Measurements from ENCODE around the gene ABTB1. TPM values are rescaled to one million over a fixed set of nuclear protein-coding genes. Genes with fewer than 3 reads are reported as not detected.

ABTB1 gene
- polyA plus RNA-seq, 2 donors, result 15.4 to 19.0 TPM

DNA sequence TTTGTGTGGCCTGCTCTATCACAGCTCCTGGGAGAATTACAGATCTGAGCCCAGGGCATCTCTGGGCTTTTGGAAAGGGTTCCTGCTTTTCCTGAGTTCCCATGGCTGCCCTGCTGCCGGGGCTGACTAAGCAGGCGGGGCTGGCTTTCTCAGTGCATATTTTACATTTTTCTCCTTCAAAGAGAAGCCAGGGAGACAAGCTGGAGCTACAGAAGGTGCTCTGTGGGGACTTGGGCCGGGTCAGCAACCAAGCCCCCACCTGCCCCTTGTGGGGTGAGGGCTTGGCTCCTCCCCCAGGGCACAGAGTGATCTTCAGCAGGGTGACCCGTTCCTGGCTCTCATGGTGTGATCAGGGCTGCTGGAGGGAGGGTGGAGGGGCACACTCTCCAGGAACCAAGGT, 17.4 kb downstream of the ABTB1 start:
- H3K9me3 ChIP-seq (ENCODE audit: control insufficient read depth in 2 of 2, insufficient read depth in 1 of 2, low read depth in 1 of 2, low read length in 1 of 2), result no peaks in the 10 kb centered on the region
- peaks cover 8 to 28% of the 10 kb centered on the region in 2 donors for H3K36me3 ChIP-seq (ENCODE audit: control insufficient read depth in 2 of 2, insufficient read depth in 2 of 2, low read length in 1 of 2)
- no peak overlapping the region for H3K4me3 ChIP-seq (ENCODE audit: low read depth in 1 of 2, low read length in 2 of 2)
- no peaks in the 10 kb centered on the region for H3K27me3 ChIP-seq (ENCODE audit: control insufficient read depth in 1 of 2, insufficient read depth in 2 of 2, low read length in 2 of 2)
- peak overlapping the region; percentile 66 to 78 for H3K27ac ChIP-seq (ENCODE audit: low read depth in 2 of 2, low read length in 1 of 2)
- H3K4me1 ChIP-seq (ENCODE audit: control insufficient read depth in 2 of 2, insufficient read depth in 2 of 2, low read length in 1 of 2), result peaks cover 0 to 2% of the 10 kb centered on the region in 2 donors
- WGBS, 2 donors, result 33 to 49% methylated on average over 4 of the region's 4 CpGs

DNA sequence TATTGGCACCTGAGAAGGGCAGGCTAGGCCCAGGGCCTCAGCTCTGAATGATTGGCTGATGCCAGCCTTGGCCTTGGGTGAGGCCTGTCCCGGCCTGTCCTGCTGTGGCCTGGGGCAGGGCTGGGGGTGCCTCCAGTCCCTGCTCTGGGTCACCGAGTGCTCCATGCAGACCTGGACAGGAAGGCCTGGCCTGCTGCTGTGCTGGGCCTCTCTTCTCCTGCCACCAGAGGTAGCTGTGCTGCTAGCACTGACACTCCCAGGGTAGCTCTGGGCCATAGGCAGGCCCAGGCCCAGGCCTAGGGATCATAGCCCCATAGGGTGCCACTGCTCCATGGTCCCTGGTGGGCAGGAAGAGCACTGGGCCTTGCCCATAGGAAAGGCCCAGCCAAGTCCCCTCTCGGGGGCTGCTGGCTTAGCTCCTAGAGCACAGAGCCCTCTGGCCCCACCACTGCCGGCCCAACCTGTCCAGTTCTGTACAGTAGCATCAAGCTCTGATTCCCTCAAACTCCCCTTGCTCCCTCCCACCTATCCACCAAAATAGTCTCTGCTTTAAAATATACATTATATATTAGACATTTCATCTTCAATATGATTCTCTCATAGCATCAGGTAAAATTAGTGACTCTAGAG, 18.2 kb downstream of the ABTB1 start:
- H3K27ac ChIP-seq (ENCODE audit: low read depth in 2 of 2, low read length in 1 of 2), result peak overlapping the region in 1 of 2 donors; percentile 66
- no peak overlapping the region for H3K4me3 ChIP-seq (ENCODE audit: low read depth in 1 of 2, low read length in 2 of 2)
- H3K4me1 ChIP-seq (ENCODE audit: control insufficient read depth in 2 of 2, insufficient read depth in 2 of 2, low read length in 1 of 2), result peaks cover 0 to 2% of the 10 kb centered on the region in 2 donors
- WGBS, 2 donors, result 79 to 88% methylated on average over 4 of the region's 4 CpGs
- H3K9me3 ChIP-seq (ENCODE audit: control insufficient read depth in 2 of 2, insufficient read depth in 1 of 2, low read depth in 1 of 2, low read length in 1 of 2), result no peaks in the 10 kb centered on the region
- H3K27me3 ChIP-seq (ENCODE audit: control insufficient read depth in 1 of 2, insufficient read depth in 2 of 2, low read length in 2 of 2), result no peaks in the 10 kb centered on the region
- peaks cover 8 to 28% of the 10 kb centered on the region in 2 donors for H3K36me3 ChIP-seq (ENCODE audit: control insufficient read depth in 2 of 2, insufficient read depth in 2 of 2, low read length in 1 of 2)

DNA sequence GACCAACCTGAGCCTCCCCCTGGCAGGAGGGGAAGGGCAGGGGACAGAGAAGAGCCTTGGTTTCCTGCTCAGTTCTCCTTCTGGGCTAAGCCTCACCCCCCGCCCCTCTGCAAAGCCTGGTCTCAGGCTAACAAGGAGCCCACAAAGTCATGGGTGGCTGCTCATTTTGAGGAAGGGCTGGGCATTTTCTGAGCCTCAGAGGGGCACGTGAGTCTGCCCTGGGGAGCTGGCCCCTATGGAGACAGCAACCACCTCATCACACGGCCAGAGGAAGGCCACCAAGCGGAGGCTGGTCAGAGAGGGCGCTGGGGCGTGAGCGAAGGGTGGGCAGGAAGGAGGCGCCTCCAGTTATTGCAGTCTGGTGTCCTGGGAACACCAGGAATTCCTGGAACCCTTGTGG, 18.7 kb downstream of the ABTB1 start:
- WGBS, 2 donors, result 91 to 96% methylated on average over 8 of the region's 8 CpGs
- Histone ChIP-seq H3K36me3 (ENCODE audit: control insufficient read depth in 2 of 2, insufficient read depth in 2 of 2, low read length in 1 of 2) (peaks cover 8 to 28% of the 10 kb centered on the region in 2 donors), H3K27ac (ENCODE audit: low read depth in 2 of 2, low read length in 1 of 2) (peak overlapping the region in 1 of 2 donors; percentile 5)

DNA sequence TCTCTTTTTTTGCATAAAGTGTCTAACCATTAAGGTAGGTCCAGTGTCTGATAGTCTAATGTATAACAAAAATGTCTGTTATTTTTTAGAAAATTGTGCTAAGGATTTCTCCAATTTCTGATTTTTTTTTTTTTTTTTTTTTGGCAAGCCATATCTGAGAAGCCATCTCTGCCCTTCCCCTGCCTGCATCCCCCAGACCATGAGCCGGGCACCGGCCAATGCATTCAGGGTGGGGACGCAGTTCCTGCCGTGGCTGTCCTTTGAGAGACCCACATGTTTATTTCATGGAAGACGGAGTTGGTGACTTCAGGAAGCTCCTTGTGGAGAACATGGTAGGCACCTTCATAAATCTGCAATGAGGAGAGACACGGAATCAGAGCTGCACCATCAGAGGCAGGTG, 19.2 kb downstream of the ABTB1 start:
- Histone ChIP-seq H3K27me3 (ENCODE audit: control insufficient read depth in 1 of 2, insufficient read depth in 2 of 2, low read length in 2 of 2) (no peaks in the 10 kb centered on the region), H3K4me1 (ENCODE audit: control insufficient read depth in 2 of 2, insufficient read depth in 2 of 2, low read length in 1 of 2) (peaks cover 0 to 6% of the 10 kb centered on the region in 2 donors), H3K9me3 (ENCODE audit: control insufficient read depth in 2 of 2, insufficient read depth in 1 of 2, low read depth in 1 of 2, low read length in 1 of 2) (no peaks in the 10 kb centered on the region), H3K4me3 (ENCODE audit: low read depth in 1 of 2, low read length in 2 of 2) (no peak overlapping the region), H3K36me3 (ENCODE audit: control insufficient read depth in 2 of 2, insufficient read depth in 2 of 2, low read length in 1 of 2) (peaks cover 8 to 28% of the 10 kb centered on the region in 2 donors), H3K27ac (ENCODE audit: low read depth in 2 of 2, low read length in 1 of 2) (no peak overlapping the region)
- WGBS, 2 donors, result 89 to 91% methylated on average over 6 of the region's 6 CpGs

More for the DNA sequence above, 18.7 kb downstream of the ABTB1 start:
- Histone ChIP-seq H3K27me3 (ENCODE audit: control insufficient read depth in 1 of 2, insufficient read depth in 2 of 2, low read length in 2 of 2) (no peaks in the 10 kb centered on the region), H3K4me1 (ENCODE audit: control insufficient read depth in 2 of 2, insufficient read depth in 2 of 2, low read length in 1 of 2) (peaks cover 0 to 2% of the 10 kb centered on the region in 2 donors), H3K4me3 (ENCODE audit: low read depth in 1 of 2, low read length in 2 of 2) (no peak overlapping the region), H3K9me3 (ENCODE audit: control insufficient read depth in 2 of 2, insufficient read depth in 1 of 2, low read depth in 1 of 2, low read length in 1 of 2) (no peaks in the 10 kb centered on the region)

DNA sequence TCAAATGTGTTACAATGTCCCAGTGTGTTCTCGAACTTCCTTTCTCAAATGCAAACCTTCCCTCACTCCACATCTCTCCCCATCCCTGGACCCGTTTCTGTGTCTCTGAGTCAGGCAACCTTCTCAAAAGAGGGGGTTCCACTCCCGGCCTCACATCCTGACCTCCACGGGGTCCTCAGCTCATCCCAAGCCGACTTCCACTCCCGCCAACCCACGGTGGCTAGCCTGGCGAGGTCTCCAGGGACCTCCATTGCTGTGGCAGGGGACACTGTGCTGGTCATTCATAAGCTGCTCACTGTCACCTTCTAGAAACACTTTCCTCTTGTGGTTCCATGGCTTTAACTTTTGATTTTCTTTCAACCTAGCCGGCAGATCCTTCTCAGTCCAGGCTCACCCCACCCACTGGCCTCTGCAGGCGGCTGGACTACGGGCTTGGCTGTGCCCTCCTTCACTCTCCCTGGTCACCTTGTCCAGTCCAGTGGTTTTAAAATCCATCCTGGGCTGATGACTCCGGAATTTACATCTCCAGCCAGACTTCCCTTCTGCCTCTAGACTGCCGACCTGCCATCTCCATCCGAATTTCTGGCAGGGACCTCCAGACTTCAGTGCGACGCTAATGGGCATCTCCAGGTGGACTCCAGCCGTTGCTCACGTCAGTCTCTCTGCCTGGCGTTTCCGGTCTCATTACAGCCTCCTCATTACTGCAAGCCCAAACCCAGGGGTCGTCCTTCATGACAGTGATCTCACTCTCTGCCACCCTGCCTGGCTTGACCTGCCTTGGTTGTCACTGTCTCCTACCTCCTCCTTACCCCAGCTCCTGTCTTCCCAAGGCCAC, 20.0 kb downstream of the ABTB1 start:
- Histone ChIP-seq H3K4me1 (ENCODE audit: control insufficient read depth in 2 of 2, insufficient read depth in 2 of 2, low read length in 1 of 2) (peaks cover 0 to 12% of the 10 kb centered on the region in 2 donors), H3K27me3 (ENCODE audit: control insufficient read depth in 1 of 2, insufficient read depth in 2 of 2, low read length in 2 of 2) (no peaks in the 10 kb centered on the region), H3K36me3 (ENCODE audit: control insufficient read depth in 2 of 2, insufficient read depth in 2 of 2, low read length in 1 of 2) (peaks cover 8 to 28% of the 10 kb centered on the region in 2 donors), H3K9me3 (ENCODE audit: control insufficient read depth in 2 of 2, insufficient read depth in 1 of 2, low read depth in 1 of 2, low read length in 1 of 2) (no peaks in the 10 kb centered on the region), H3K27ac (ENCODE audit: low read depth in 2 of 2, low read length in 1 of 2) (no peak overlapping the region), H3K4me3 (ENCODE audit: low read depth in 1 of 2, low read length in 2 of 2) (no peak overlapping the region)
- WGBS, 2 donors, result 86 to 91% methylated on average over 21 of the region's 21 CpGs

DNA sequence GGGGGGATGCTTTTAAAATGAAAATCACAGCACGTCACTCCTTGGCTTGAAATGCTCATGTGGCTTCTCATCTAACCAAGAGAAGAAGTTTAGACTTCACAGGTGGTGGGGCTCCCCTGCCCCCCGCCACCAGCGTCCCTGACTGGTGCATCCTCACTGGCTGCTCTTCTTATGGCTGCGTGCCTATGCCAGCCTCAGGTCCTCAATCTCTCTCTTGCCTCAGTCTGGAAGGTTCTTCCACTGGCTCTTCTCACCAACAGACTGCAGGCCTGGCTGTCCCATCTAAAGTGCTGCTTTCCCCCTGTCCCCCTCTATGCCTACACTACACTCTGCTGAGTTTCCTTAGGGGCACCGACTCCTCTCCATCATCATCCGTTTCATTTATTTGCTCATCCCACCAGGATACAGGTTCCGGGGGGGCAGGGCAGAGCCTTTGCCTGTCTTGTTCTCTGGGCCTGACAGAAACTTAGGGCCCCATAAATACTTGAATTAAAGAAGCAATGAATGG, 20.6 kb downstream of the ABTB1 start:
- peaks cover 8 to 28% of the 10 kb centered on the region in 2 donors for H3K36me3 ChIP-seq (ENCODE audit: control insufficient read depth in 2 of 2, insufficient read depth in 2 of 2, low read length in 1 of 2)
- 89% methylated on average over 7 of the region's 7 CpGs for WGBS, 2 donors
- peaks cover 0 to 14% of the 10 kb centered on the region in 2 donors for H3K4me1 ChIP-seq (ENCODE audit: control insufficient read depth in 2 of 2, insufficient read depth in 2 of 2, low read length in 1 of 2)
- H3K4me3 ChIP-seq (ENCODE audit: low read depth in 1 of 2, low read length in 2 of 2), result no peak overlapping the region
- no peaks in the 10 kb centered on the region for H3K27me3 ChIP-seq (ENCODE audit: control insufficient read depth in 1 of 2, insufficient read depth in 2 of 2, low read length in 2 of 2)
- H3K9me3 ChIP-seq (ENCODE audit: control insufficient read depth in 2 of 2, insufficient read depth in 1 of 2, low read depth in 1 of 2, low read length in 1 of 2), result no peaks in the 10 kb centered on the region
- no peak overlapping the region for H3K27ac ChIP-seq (ENCODE audit: low read depth in 2 of 2, low read length in 1 of 2)

DNA sequence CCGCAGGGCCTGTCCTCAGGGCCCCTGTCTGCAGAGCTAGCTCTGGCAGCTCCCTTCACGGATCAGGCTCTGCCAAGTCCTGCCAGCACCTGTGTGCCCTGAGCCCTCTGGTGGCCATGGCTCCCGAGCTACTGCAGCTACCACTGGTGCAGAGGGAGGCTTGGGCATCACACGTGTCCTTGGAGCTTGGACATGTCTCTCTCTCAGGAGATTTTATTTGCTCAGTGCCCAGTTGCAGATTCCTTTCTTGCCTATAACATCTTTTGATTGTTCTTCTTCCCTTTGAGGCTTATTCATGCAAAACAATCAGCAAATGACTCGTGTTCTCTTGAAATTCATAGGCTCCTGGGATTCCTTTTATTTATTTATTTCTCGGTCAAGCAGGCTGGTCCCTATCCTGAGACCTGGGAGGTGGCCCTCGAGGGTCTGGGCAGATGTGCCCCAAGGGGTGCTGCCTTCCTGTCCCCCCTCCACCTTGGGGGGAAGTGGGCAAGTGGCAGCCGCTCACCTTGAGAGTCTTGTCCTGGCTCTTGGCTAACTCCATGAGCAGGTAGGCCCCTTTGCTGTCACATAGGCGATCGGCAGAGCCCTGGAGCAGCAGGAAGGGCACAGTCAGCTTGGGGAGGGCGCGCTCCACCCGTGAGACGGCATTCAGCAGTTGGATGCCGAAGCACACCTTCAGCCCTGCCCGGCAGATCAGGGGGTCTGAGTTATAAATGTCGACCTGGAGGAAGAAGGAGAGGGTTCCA, 21.9 kb downstream of the ABTB1 start:
- H3K27me3 ChIP-seq (ENCODE audit: control insufficient read depth in 1 of 2, insufficient read depth in 2 of 2, low read length in 2 of 2), result no peaks in the 10 kb centered on the region
- no peak overlapping the region for H3K4me3 ChIP-seq (ENCODE audit: low read depth in 1 of 2, low read length in 2 of 2)
- no peak overlapping the region for H3K27ac ChIP-seq (ENCODE audit: low read depth in 2 of 2, low read length in 1 of 2)
- H3K9me3 ChIP-seq (ENCODE audit: control insufficient read depth in 2 of 2, insufficient read depth in 1 of 2, low read depth in 1 of 2, low read length in 1 of 2), result no peaks in the 10 kb centered on the region
- peaks cover 8 to 23% of the 10 kb centered on the region in 2 donors for H3K36me3 ChIP-seq (ENCODE audit: control insufficient read depth in 2 of 2, insufficient read depth in 2 of 2, low read length in 1 of 2)
- peaks cover 0 to 16% of the 10 kb centered on the region in 2 donors for H3K4me1 ChIP-seq (ENCODE audit: control insufficient read depth in 2 of 2, insufficient read depth in 2 of 2, low read length in 1 of 2)
- WGBS, 2 donors, result 70% methylated on average over 17 of the region's 17 CpGs

DNA sequence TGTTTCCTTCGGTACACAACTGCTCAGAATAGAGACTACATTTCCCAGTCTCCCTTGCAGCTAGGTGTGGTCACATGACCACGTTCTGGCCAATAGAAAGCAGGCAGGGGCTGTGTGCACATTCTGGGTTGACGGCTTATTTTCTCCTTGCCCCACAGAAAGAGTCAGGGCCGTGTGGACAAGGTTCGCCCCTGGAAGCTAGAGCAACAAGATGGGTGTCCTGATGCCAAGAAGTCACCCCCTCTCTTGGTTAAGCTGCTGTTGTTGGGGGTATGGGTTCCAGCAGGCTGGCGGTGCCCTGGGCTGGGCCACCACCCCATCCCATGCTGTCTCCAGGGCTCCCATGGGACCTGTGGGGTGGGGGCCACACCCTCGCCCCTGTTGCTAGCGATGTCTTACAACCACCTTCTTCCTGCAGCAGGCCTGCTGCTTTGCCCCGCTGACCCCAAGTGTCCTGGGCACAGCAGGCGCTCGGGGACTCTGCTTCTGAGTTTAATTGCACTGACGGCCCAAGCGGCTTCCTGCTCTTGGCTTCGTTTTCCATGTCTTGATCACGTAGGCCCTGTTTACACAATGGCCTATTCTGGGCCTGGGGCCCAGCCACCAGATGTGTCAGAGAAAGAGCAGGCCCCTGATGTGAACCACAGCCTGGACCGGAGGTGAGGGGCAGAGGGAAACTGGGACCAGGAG, 24.9 kb downstream of the ABTB1 start:
- peaks cover 3 to 8% of the 10 kb centered on the region in 2 donors for H3K36me3 ChIP-seq (ENCODE audit: control insufficient read depth in 2 of 2, insufficient read depth in 2 of 2, low read length in 1 of 2)
- H3K4me1 ChIP-seq (ENCODE audit: control insufficient read depth in 2 of 2, insufficient read depth in 2 of 2, low read length in 1 of 2), result peaks cover 0 to 26% of the 10 kb centered on the region in 2 donors
- H3K27me3 ChIP-seq (ENCODE audit: control insufficient read depth in 1 of 2, insufficient read depth in 2 of 2, low read length in 2 of 2), result no peaks in the 10 kb centered on the region
- H3K9me3 ChIP-seq (ENCODE audit: control insufficient read depth in 2 of 2, insufficient read depth in 1 of 2, low read depth in 1 of 2, low read length in 1 of 2), result no peaks in the 10 kb centered on the region
- peak overlapping the region; percentile 89 to 90 for H3K27ac ChIP-seq (ENCODE audit: low read depth in 2 of 2, low read length in 1 of 2)
- WGBS, 2 donors, result 28 to 33% methylated on average over 16 of the region's 16 CpGs
- H3K4me3 ChIP-seq (ENCODE audit: low read depth in 1 of 2, low read length in 2 of 2), result peak overlapping the region in 1 of 2 donors; percentile 5

DNA sequence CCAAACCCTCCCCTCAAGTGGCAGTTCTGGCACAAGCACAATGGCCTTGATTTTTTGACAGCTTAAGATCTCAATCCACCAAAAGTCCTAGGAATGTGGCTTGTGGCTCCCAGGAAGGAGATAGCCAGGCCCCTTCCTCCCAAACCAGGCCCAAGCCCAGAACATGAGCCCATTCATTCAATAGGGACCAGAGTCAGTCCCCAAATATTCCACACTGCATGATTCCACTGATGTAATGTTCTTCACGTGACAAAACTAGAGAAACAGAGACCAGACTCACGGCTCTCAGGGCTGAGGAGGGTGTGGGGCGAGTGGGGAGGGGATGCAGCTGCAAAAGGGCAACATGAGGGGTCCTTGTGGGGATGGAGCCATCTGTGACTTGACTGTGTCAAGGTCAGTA, 25.5 kb downstream of the ABTB1 start:
- H3K27ac ChIP-seq (ENCODE audit: low read depth in 2 of 2, low read length in 1 of 2), result peak overlapping the region; percentile 89 to 90
- whole genome bisulfite sequencing, 2 donors, result 65 to 75% methylated on average over 3 of the region's 3 CpGs
- no peaks in the 10 kb centered on the region for H3K9me3 ChIP-seq (ENCODE audit: control insufficient read depth in 2 of 2, insufficient read depth in 1 of 2, low read depth in 1 of 2, low read length in 1 of 2)
- no peak overlapping the region for H3K4me3 ChIP-seq (ENCODE audit: low read depth in 1 of 2, low read length in 2 of 2)
- peaks cover 2 to 3% of the 10 kb centered on the region in 2 donors for H3K36me3 ChIP-seq (ENCODE audit: control insufficient read depth in 2 of 2, insufficient read depth in 2 of 2, low read length in 1 of 2)
- peaks cover 0 to 26% of the 10 kb centered on the region in 2 donors for H3K4me1 ChIP-seq (ENCODE audit: control insufficient read depth in 2 of 2, insufficient read depth in 2 of 2, low read length in 1 of 2)
- H3K27me3 ChIP-seq (ENCODE audit: control insufficient read depth in 1 of 2, insufficient read depth in 2 of 2, low read length in 2 of 2), result no peaks in the 10 kb centered on the region
